ENCODE results near the gene HELQ.

DNA sequence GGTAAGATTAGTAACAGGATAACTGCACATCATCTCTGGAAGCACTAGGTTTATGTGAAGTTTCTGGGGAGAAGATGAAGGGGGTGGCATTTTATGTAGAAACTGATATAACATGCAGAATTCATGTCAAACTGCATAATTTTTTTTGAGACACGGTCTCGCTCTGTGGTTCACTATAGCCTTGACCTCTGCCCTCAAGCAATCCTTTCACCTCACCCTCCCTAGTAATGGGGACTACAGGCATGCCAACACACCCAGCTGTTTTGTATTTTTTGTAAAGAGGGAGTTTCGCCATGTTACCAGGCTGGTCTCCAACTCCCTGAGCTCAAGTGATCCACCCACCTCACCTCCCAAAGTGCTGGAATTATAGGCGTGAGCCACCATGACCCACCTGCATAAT, 17.8 kb upstream of the HELQ start:
- TF ChIP-seq CTCF (IDR thresholded peaks at IDR 0.05) (no peak), POLR2A (IDR thresholded peaks at IDR 0.05) (no peak)
